GM12801 (cell line): ENCODE data around the gene MED9.

Experiments used
- CTCF ChIP-seq: IDR thresholded peaks from one replicate; pipeline ENCODE4 v1.5.1; 2011; ENCODE audit warnings: control low read depth; ENCODE audit not compliant: insufficient read length; ENCODE audit errors: extremely low read depth

MED9 gene

DNA sequence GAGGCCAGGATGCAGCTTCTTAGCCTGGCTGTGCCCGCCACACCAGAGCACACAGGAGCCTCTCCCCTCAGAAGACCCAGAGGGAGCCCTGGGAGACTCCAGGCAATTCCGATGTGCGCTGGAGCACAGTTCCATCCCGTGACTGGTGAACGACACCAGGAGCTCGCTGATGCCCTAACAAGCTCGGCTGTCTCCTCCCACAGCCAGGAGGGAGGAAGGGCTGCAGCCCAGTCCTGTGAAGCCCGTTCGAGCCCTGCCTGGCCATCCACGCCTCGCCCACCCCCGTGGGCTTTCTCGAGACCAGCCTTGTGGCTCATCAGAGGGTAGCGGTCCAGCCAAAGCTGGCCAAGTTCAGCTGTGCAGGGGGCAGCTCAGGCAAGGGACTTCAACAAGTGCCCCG, 41.2 kb downstream of the MED9 start:
- TF ChIP-seq CTCF: no peak

- TF ChIP-seq CTCF: no peak
These were observed 42.2 kb downstream of the MED9 start for GRCh38 chr17:17518951-17519350.

DNA sequence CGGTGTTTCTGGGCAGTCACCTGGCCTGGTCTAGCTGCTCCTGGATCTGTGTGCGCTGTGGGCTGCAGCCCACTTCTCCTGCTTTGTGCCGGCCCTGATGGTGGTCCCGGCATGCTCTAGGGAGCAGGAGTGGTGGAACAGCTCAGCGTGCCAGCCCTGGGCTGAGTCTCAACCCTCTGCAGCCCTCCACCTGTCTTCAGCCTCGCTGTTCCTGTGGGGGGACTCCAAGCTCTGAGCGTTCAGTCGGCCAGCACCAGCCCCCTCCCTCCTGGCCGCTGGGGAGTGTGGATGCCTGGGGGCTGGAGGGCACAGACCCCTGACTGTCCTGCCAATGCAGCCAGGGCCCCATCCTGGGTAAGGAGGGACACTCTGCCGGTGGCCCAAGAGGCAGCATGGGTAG, 43.1 kb downstream of the MED9 start:
- TF ChIP-seq CTCF: no peak

GRCh38 chr17:17520599-17521232, 43.9 kb downstream of the MED9 start:
- TF ChIP-seq CTCF: no peak

- TF ChIP-seq CTCF: no peak
These were observed 46.4 kb downstream of the MED9 start for GRCh38 chr17:17523001-17523730.

DNA sequence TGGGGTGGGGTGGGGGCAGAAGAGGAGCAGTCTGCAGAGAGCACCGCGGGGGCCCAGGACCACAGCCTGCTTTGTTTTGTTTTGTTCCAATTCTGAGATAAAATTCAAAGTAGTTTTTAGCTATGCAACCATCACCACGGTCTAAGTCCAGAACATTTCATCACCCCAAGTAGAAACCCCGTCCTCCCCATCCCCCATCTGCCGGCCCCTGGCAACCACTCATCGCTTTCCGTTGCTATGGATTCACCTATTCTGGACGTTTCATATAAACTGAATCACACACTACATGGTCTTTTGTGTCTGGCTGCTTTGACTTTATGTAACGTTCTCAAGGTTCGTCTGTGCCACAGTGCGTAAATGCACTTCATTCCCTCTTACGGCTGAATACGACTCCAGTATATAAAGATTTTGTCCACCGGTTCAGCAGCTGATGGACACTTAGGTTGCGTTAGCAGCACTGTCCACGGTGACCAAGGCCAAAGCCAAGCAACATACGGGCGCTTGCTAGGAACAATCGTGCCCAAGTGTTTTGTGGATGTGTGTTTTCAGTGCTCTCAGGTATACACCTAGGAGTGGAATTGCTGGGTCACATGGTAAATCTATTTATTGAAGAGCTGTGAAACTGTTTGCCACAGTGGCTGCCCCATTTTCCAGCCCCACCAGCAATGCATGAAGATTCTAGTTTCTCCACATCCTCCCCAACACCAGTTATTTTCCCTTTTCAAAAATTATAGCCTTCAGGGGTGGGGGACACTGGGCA, 47.1 kb downstream of the MED9 start:
- TF ChIP-seq CTCF: no peak

DNA sequence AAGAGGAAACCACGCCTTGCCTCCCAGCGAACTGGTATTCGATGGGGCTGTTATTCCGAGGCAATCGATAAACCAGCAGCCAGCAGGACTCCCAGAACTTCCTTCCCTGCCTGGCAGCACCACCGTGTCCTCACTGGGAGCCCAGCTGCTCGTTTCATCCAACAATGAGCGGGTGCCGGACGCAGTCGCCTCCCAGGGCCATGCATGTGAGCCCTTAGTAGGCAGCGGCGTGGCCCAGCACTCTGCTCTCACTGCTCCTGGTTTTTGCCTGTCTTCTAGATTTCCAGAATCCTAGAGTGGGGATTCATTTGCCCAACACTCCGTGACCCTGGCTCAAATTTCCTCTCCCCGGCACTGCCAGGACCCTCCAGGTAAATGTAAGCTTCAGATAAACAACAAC, 48.5 kb downstream of the MED9 start:
- TF ChIP-seq CTCF: no peak
